ENCODE results near the gene COQ8A. TPM values are rescaled to one million over a fixed set of nuclear protein-coding genes. Genes with fewer than 3 reads are reported as not detected.

The COQ8A gene
- 11.8 and 12.1 TPM in 2 replicates for polyA plus RNA-seq (2012; rRNA removed)
- 6.6 and 8.3 TPM in 2 replicates for polyA plus RNA-seq (2012; cell fraction: cytosol; rRNA removed)
- polyA plus RNA-seq (2012; cell fraction: nucleus; rRNA removed), result 34.6 and 42.3 TPM in 2 replicates

- Histone ChIP-seq H3K27me3 (ENCODE audit: insufficient read depth) (no peaks in the 10 kb centered on the region), H3K4me2 (peak within 1 kb of the TSS; percentile 93), H2AFZ (ENCODE audit: low read depth) (peak within 1 kb of the TSS; percentile 90), H3K79me2 (ENCODE audit: insufficient read depth) (no peaks in the 10 kb centered on the region), H3K4me1 (ENCODE audit: control insufficient read depth in 1 of 2, insufficient read depth in 2 of 2, low read depth in 1 of 2, low read length in 1 of 2) (peaks cover 4 to 15% of the 10 kb centered on the region in 2 experiments; a peak in 2 of 4 replicates), H4K20me1 (ENCODE audit: insufficient read depth) (no peaks in the 10 kb centered on the region), H3K4me3 (ENCODE audit: low read depth in 2 of 2, low read length in 1 of 2) (peak within 1 kb of the TSS; percentile 70 to 76), H3K9me2 (no peaks in the 10 kb centered on the region), H3K9ac (peak within 1 kb of the TSS; percentile 80), H3K9me3 (no peaks in the 10 kb centered on the region), H3K27ac (ENCODE audit: low read depth in 2 of 2, low read length in 1 of 2) (peak within 1 kb of the TSS; percentile 90 to 99), H3K36me3 (replicated peaks in 1 of 2; ENCODE audit: control insufficient read depth in 1 of 2, insufficient read depth in 2 of 2, low read length in 1 of 2) (no peaks in the 10 kb centered on the region), H3F3A (replicated peaks; ENCODE audit: insufficient read depth) (peaks cover 6% of the 10 kb centered on the region)
- POLR2A ChIA-PET, result interaction anchor here (1.0 kb wide), 1 partner anchor 378 kb away, joined by 3 read pairs; the partner anchor contains the start of gene CDC42BPA
- DNase-seq, result peak; percentile 98
- CTCF ChIA-PET, result interaction anchor here (0.6 to 1.5 kb wide), 2 partner anchors 466 to 532 kb away, joined by 3 read pairs; no protein-coding TSS in a partner anchor
- 2% methylated on average over 17 of the region's 73 CpGs for WGBS (ENCODE audit: low lambda C conversion rate)
- TF ChIP-seq TCF12 (IDR thresholded peaks at IDR 0.05) (no peak), TAF1 (IDR thresholded peaks at IDR 0.05; ENCODE audit: borderline replicate concordance, low read depth, low read length) (no peak), CHD2 (IDR thresholded peaks at IDR 0.05; ENCODE audit: low read length, partially characterized antibody) (peak; percentile 93), CTCF (IDR thresholded peaks at IDR 0.05) (no peak), YY1 (IDR thresholded peaks at IDR 0.05; ENCODE audit: low read depth) (no peak), MXI1 (IDR thresholded peaks at IDR 0.05; ENCODE audit: low read depth, low read length) (peak; percentile 98), EP300 (IDR thresholded peaks at IDR 0.05; ENCODE audit: borderline replicate concordance in 1 of 2, low read depth in 1 of 2, low read length in 1 of 2) (no peak), SIN3A (IDR thresholded peaks at IDR 0.05; ENCODE audit: borderline replicate concordance, low read depth, low read length) (peak; percentile 69), NFIC (IDR thresholded peaks at IDR 0.05; ENCODE audit: borderline replicate concordance) (no peak), EZH2phosphoT487 (IDR thresholded peaks at IDR 0.05; ENCODE audit: borderline replicate concordance, low read depth) (no peak), ELF1 (IDR thresholded peaks at IDR 0.05) (no peak), SMC3 (IDR thresholded peaks at IDR 0.05; ENCODE audit: low read depth, low read length) (no peak), MEF2A (IDR thresholded peaks at IDR 0.05; ENCODE audit: borderline replicate concordance, low read depth) (no peak), RAD21 (IDR thresholded peaks at IDR 0.05; ENCODE audit: low read length) (no peak), FOXM1 (IDR thresholded peaks at IDR 0.05; ENCODE audit: low read depth) (no peak), ZBTB33 (IDR thresholded peaks at IDR 0.05; ENCODE audit: borderline replicate concordance, low read depth) (no peak), GABPA (IDR thresholded peaks at IDR 0.05; ENCODE audit: low read depth) (no peak; the same call in 1 of the 2 replicates)
- TF ChIP-seq, protein P1, sequence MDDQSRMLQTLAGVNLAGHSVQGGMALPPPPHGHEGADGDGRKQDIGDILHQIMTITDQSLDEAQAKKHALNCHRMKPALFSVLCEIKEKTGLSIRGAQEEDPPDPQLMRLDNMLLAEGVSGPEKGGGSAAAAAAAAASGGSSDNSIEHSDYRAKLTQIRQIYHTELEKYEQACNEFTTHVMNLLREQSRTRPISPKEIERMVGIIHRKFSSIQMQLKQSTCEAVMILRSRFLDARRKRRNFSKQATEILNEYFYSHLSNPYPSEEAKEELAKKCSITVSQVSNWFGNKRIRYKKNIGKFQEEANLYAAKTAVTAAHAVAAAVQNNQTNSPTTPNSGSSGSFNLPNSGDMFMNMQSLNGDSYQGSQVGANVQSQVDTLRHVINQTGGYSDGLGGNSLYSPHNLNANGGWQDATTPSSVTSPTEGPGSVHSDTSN (IDR thresholded peaks at IDR 0.05), result no peak
- TF ChIP-seq, protein P2, sequence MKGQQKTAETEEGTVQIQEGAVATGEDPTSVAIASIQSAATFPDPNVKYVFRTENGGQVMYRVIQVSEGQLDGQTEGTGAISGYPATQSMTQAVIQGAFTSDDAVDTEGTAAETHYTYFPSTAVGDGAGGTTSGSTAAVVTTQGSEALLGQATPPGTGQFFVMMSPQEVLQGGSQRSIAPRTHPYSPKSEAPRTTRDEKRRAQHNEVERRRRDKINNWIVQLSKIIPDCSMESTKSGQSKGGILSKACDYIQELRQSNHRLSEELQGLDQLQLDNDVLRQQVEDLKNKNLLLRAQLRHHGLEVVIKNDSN (IDR thresholded peaks at IDR 0.05; ENCODE audit: borderline replicate concordance, low read depth), result 0 out of 2 replicates have a peak, but pooled peaks have one; percentile 36
- TF ChIP-seq, protein P3, sequence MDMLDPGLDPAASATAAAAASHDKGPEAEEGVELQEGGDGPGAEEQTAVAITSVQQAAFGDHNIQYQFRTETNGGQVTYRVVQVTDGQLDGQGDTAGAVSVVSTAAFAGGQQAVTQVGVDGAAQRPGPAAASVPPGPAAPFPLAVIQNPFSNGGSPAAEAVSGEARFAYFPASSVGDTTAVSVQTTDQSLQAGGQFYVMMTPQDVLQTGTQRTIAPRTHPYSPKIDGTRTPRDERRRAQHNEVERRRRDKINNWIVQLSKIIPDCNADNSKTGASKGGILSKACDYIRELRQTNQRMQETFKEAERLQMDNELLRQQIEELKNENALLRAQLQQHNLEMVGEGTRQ (IDR thresholded peaks at IDR 0.05; ENCODE audit: borderline replicate concordance, low read depth, low read length), result peak; percentile 27; the same call in 1 of the 2 replicates
- TF ChIP-seq, protein P4, sequence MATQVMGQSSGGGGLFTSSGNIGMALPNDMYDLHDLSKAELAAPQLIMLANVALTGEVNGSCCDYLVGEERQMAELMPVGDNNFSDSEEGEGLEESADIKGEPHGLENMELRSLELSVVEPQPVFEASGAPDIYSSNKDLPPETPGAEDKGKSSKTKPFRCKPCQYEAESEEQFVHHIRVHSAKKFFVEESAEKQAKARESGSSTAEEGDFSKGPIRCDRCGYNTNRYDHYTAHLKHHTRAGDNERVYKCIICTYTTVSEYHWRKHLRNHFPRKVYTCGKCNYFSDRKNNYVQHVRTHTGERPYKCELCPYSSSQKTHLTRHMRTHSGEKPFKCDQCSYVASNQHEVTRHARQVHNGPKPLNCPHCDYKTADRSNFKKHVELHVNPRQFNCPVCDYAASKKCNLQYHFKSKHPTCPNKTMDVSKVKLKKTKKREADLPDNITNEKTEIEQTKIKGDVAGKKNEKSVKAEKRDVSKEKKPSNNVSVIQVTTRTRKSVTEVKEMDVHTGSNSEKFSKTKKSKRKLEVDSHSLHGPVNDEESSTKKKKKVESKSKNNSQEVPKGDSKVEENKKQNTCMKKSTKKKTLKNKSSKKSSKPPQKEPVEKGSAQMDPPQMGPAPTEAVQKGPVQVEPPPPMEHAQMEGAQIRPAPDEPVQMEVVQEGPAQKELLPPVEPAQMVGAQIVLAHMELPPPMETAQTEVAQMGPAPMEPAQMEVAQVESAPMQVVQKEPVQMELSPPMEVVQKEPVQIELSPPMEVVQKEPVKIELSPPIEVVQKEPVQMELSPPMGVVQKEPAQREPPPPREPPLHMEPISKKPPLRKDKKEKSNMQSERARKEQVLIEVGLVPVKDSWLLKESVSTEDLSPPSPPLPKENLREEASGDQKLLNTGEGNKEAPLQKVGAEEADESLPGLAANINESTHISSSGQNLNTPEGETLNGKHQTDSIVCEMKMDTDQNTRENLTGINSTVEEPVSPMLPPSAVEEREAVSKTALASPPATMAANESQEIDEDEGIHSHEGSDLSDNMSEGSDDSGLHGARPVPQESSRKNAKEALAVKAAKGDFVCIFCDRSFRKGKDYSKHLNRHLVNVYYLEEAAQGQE (IDR thresholded peaks at IDR 0.05; ENCODE audit: low read depth, low read length), result no peak
Measured at GRCh38 chr1:226940029-226940805, at the start of gene COQ8A. TSS of gene COQ8A (plus strand) at chr1:226940294. CDS start at chr1:226961386, 21,092 bp downstream.
